GM21576 (cell line): Measurements from ENCODE around the gene IFT172.
"Not testable (repeated sequence)": the region's sequence is repeated elsewhere in the genome, so short reads cannot be mapped to it uniquely, and the experiment has no call there.

Experiments used
- ATAC-seq: cut with Tn5 transposase; IDR thresholded peaks from one replicate; pipeline ENCODE4 v1.9.1; 2021; ENCODE audit warnings: mild to moderate bottlenecking, moderate library complexity; ENCODE audit not compliant: unreplicated experiment

The IFT172 gene

DNA sequence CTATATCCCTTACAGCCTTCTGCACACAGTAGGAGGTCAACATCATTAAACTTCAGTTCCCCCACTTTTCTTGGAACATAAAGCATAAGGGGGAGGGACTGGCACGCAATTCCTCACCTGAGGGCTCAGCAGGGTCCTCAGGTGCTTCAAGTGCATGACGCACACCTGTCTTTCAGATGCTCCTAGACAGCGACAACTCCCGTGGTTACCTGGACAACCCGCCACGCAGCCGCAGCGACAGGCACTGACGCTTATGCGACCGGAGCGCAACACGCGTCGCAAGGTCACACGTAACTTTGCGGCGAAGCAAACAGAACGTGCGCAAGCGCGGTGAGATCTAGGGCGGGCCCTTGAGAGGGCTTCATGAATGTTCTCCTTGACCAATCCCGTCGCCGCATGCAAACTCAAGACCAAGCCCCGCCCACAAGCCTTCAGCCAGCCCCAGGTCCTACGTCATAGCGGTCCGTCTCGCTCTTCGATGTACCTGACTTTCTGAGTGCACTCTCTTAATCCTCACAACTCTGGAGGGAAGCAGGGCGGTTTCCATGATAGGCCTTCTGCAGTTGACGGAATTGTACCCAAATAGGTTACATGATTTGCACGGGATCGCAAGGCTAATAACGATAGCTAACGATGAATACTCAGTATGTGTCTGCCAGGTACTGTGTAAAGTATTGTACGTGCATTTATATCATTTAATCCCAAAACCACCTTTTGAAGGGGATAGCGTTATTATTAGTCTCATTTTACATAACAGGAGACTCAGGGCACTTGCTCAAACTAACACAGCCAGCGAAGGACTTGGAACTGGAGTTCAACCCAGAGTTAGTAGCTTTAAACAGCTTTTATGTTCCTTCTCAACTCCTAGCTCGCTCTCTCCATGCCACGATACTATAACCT, at the start of gene IFT172:
IFT172 (minus strand) TSS at position 246 of the 900 bp plus-strand sequence; CDS start at position 156, 90 bp downstream.
- peak; percentile 94 for ATAC-seq

DNA sequence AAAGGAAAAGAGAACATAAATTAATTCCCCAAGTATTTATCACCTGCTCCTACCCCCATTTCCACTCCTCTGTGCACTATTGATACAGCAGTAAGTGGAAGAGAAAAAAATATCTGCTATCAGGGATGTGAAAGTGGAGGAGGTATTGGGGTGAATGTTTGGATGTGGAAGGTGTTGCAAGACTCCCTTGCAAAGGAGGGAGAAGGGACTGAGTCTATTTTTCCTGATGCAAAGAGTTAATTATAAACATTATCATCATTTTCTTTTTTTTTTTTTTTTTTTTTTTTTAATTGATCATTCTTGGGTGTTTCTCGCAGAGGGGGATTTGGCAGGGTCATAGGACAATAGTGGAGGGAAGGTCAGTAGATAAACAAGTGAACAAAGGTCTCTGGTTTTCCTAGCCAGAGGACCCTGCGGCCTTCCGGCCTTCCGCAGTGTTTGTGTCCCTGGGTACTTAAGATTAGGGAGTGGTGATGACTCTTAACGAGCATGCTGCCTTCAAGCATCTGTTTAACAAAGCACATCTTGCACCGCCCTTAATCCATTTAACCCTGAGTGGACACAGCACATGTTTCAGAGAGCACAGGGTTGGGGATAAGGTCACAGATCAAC, 49.4 kb upstream of the IFT172 start:
- not testable (repeated sequence) for ATAC-seq

GRCh38 chr2:27537287-27537686, 47.7 kb upstream of the IFT172 start:
- no peak for ATAC-seq

DNA sequence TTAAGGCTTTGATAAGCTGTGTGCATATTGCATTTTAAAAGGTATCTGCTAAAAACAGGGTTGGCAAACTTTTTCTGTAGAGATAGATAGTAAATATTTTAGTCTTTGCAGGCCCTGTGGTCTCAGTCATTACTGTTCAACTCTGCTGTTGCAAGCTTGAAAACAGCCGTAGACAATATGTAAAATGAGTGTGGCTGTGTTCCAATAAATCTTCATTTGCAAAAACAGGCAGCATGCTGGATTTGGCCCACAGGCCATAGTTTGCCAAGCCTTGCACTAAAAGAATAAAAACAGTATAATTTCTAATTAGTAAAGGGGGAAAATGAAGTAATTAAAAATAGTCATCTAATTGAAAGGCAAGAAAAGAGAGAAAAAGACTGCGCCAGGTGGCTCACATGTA, 42.4 kb upstream of the IFT172 start:
- ATAC-seq: no peak

- ATAC-seq: no peak
These were observed 37.6 kb upstream of the IFT172 start for GRCh38 chr2:27527182-27527581.

DNA sequence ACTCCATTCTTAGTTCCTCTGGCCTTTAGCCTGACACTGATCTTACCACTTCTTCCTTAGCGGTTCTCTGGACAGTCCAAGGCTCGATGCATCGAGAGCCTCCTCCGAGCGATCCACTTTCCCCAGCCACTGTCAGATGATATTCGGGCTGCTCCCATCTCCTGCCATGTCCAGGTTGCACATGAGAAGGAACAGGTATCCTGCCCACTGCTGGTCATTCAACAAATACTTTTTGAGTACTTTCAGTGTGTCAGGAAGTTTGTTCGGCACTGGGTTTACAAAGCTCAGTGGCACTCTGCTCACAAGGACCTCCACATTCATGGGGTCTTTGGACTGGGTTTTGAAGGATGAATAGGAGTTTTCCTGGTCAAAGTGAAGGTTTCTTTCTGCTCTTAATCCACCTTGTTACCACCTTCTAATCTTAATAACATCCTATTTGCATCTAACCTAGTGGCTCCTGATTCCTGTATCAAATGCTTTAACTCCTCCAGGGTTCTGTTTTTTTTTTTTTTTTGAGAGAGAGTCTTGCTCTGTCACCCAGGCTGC, 32.9 kb upstream of the IFT172 start:
- ATAC-seq: no peak

- no peak for ATAC-seq
These were observed 30.8 kb upstream of the IFT172 start for GRCh38 chr2:27520316-27520715.

GRCh38 chr2:27518782-27519113, 29.2 kb upstream of the IFT172 start:
- no peak for ATAC-seq

DNA sequence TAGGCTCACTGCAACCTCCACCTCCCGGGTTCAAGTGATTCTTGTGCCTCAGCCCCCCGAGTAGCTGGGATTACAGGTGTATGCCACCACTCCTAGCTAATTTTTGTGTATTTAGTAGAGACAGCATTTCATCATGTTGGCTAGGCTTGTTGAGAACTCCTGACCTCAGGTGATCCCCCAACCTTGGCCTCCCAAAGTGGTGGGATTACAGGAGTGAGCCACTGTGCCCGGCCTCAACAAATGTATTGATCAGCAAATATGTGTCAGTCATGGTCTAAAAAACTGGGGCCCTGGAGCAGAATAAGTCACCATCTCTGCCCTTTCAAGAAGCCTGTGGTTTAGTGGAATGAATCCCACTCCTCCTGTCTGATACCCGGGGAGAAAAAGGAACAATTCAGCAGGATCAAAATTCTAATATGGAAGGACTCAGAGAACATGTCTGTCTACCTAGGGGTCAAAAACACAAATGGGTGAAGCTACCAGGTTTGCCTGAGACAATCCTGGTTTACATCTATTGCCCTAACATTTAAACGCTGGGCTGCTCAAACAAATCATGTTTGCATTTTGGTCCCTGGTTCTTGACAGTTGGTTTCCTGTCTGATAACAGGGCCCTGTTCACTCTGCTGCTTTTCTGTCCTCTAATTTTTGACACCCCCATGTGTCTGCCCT, 28.7 kb upstream of the IFT172 start:
- no peak for ATAC-seq

GRCh38 chr2:27509326-27509725, 19.8 kb upstream of the IFT172 start:
- ATAC-seq: no peak

GRCh38 chr2:27507293-27507692, 17.8 kb upstream of the IFT172 start:
- no peak for ATAC-seq

- ATAC-seq: no peak
These were observed 17.0 kb upstream of the IFT172 start for GRCh38 chr2:27506587-27506986.

GRCh38 chr2:27502142-27502541, 12.6 kb upstream of the IFT172 start:
- ATAC-seq: no peak

DNA sequence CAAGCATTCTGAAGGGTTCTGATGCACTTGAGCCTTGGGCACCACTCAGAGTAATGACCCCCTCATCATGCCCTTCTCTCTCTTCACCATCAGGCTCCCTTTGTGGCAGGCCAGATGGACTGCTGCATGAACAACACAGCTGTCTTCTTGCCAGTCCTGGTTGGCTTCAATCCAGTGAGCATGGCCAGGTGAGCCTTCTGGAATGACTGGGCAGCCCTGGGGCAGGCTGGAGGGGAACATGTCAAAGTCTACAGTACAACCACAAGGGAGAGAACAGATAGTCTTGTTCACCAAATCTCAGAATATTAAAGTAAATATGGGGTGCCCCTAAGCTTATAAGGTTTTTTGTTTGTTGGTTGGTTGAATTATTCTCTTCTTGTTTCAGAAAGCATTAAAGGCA, 11.5 kb upstream of the IFT172 start:
- ATAC-seq: no peak

GRCh38 chr2:27498975-27499374, 9.4 kb upstream of the IFT172 start:
- ATAC-seq: no peak

- no peak for ATAC-seq
These were observed 7.7 kb upstream of the IFT172 start for GRCh38 chr2:27497288-27497627.

DNA sequence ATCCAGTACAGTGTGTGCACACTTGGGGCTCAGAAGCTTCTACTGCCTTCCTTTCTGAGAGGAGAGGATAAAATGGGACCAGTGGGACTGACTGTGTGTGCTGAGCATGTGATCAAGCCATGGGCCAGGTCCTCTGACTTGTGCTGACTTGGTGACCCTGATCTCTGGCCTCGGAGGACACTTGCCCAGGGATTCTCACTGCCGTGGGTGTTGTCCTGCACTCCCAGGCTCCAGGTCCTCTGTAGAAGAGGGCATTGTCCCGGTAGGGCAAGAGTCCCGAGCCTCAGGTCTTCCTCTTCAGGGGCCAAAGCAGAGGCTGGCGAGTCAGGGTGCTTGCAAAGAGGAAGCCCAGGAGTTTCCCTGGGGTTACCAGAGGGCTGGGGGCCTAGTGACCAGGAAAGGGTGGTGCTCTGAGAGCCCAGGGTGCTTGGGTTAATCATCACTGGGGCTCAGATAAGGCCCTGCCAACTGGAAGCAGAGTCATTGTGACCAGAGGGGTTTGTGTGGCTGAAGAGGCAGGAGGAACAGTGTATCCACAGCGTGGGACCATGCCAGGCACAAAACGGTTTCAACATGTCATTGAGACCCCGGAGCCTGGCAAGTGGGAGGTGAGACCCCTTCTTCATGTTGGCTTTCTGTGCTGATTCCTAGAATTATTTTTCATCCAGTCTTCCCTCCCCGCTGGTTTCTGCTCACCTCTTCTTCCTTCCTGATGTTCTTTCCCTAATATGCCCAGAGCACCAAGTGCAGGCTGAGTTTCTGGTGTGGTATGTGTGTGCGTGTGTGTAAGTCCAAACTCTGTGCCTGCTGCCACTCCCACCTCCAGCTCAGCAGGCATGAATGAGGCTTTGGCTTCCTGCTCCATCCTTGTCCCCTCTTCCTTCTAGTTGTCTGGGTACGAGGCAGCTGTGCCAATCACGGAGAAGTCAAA, 7.1 kb upstream of the IFT172 start, which contains the start of gene GCKR:
GCKR (plus strand) TSS at position 483 of the 931 bp plus-strand sequence; CDS start at position 549, 66 bp downstream.
- no peak for ATAC-seq

GRCh38 chr2:27495840-27496356, 6.4 kb upstream of the IFT172 start:
- ATAC-seq: no peak

- ATAC-seq: no peak
These were observed 5.5 kb upstream of the IFT172 start, which contains the start of gene FNDC4 for GRCh38 chr2:27494944-27495554. TSS of gene FNDC4 (minus strand) at chr2:27495200. CDS start at chr2:27494679, 521 bp downstream.
